Caki2 (cell line): ENCODE measurements around the gene HS3ST5. TPM values are rescaled to one million over a fixed set of nuclear protein-coding genes. Genes with fewer than 3 reads are reported as not detected.
A peak's percentile ranks its signal among the peaks of the same experiment; 100 is the strongest.
"Not testable (repeated sequence)": the region's sequence is repeated elsewhere in the genome, so short reads cannot be mapped to it uniquely, and the experiment has no call there.

Source experiments
- DNase-seq: peaks from one replicate; pipeline ENCODE4 v3.0.0-alpha.2; 2015; ENCODE audit warnings: low read depth
- in situ Hi-C: cut with HindIII; loops from 2 replicates; pipeline ENCODE4 v1.10.0; 2016; ENCODE audit warnings: low sequenced_read_pairs, low pct_unique_long_range_greater_than_20kb, mixed read lengths
- total RNA-seq: library from RNA; depleted of rRNA; stranded (reverse); fragments of >200 nt; shearing (Covaris generic); gene quantifications from 2 replicates; pipeline ENCODE4 v1.2.3, GENCODE V29; 2014; ENCODE audit warnings: low replicate concordance

Gene HS3ST5
- total RNA-seq, 1 experiment from 2014 or later: not detected

- in situ Hi-C loops: no loop called here
- DNase-seq: no peak
Observed at GRCh38 chr6:114343782-114344144, 940 bp upstream of the HS3ST5 start.

- no peak for DNase-seq
- in situ Hi-C loops: no loop called here
Observed at GRCh38 chr6:114342086-114342825, 567 bp downstream of the HS3ST5 start.

GRCh38 chr6:114339706-114340105 is 3.1 kb downstream of the HS3ST5 start:
- in situ Hi-C loops: no loop called here
- peak; percentile 4 for DNase-seq

GRCh38 chr6:114334237-114334636 is 8.6 kb downstream of the HS3ST5 start:
- in situ Hi-C loops: no loop called here
- DNase-seq: no peak

GRCh38 chr6:114327074-114327473 is 15.7 kb downstream of the HS3ST5 start:
- in situ Hi-C loops: no loop called here
- no peak for DNase-seq

GRCh38 chr6:114323784-114324183 is 19.0 kb downstream of the HS3ST5 start:
- in situ Hi-C loops: no loop called here
- no peak for DNase-seq

- DNase-seq: no peak
- in situ Hi-C loops: no loop called here
Observed at GRCh38 chr6:114319749-114320148, 23.1 kb downstream of the HS3ST5 start.

GRCh38 chr6:114315831-114316595 is 26.8 kb downstream of the HS3ST5 start:
- DNase-seq: peak; percentile 41
- in situ Hi-C loops: no loop called here

GRCh38 chr6:114313816-114314215 is 29.0 kb downstream of the HS3ST5 start:
- DNase-seq, in situ Hi-C loops: not testable (repeated sequence)

GRCh38 chr6:114312931-114313330 is 29.9 kb downstream of the HS3ST5 start:
- in situ Hi-C loops: no loop called here

GRCh38 chr6:114310053-114310452 is 32.8 kb downstream of the HS3ST5 start:
- DNase-seq: no peak
- in situ Hi-C loops: no loop called here

More at GRCh38 chr6:114312931-114313330, 29.9 kb downstream of the HS3ST5 start:
- no peak for DNase-seq

GRCh38 chr6:114304304-114304887 is 38.4 kb downstream of the HS3ST5 start:
- DNase-seq: no peak
- in situ Hi-C loops: no loop called here

- in situ Hi-C loops: no loop called here
- DNase-seq: no peak
Observed at GRCh38 chr6:114301596-114302219, 41.1 kb downstream of the HS3ST5 start.

GRCh38 chr6:114297135-114297534 is 45.7 kb downstream of the HS3ST5 start:
- DNase-seq: no peak
- in situ Hi-C loops: no loop called here

- in situ Hi-C loops: no loop called here
- DNase-seq: no peak
Observed at GRCh38 chr6:114292431-114292830, 50.4 kb downstream of the HS3ST5 start.

- DNase-seq: no peak
- in situ Hi-C loops: no loop called here
Observed at GRCh38 chr6:114291428-114291827, 51.4 kb downstream of the HS3ST5 start.

GRCh38 chr6:114290864-114291263 is 52.0 kb downstream of the HS3ST5 start:
- in situ Hi-C loops: no loop called here
- DNase-seq: no peak

- DNase-seq: no peak
- in situ Hi-C loops: no loop called here
Observed at GRCh38 chr6:114288701-114289495, 53.9 kb downstream of the HS3ST5 start.
